ENCODE data around the gene CLASP1. TPM values are rescaled to one million over a fixed set of nuclear protein-coding genes. Genes with fewer than 3 reads are reported as not detected.

The CLASP1 gene
- total RNA-seq, 2 experiments from 2014 or later, result 58.0 to 58.5 TPM

- H3K4me1 ChIP-seq (ENCODE audit: insufficient read depth, low read length), result peaks cover 6% of the 10 kb centered on the region
- intact Hi-C loops (cut with DNase I, micrococcal nuclease), result no loop called here
- no peak for DNase-seq
- POLR2A ChIA-PET, result interaction anchor here (0.9 to 1.9 kb wide), 2 partner anchors 9 to 67 kb away, joined by 3 to 7 read pairs; partner anchors contain the start of gene RNU4ATAC
- CTCF ChIA-PET, result interaction anchor here (1.9 kb wide), 1 partner anchor 179 kb away, joined by 5 read pairs; no protein-coding TSS in a partner anchor
- peak overlapping the region; percentile 6 for H3K4me3 ChIP-seq (ENCODE audit: low read length)
- Mint-ChIP-seq H3K27me3 (no peaks in the 10 kb centered on the region), H3K36me3 (ENCODE audit: low read depth) (no peaks in the 10 kb centered on the region), H3K4me3 (peak overlapping the region; percentile 2), H3K27ac (no peak overlapping the region), H3K4me1 (ENCODE audit: low read depth) (peaks cover 27% of the 10 kb centered on the region), H3K9me3 (no peaks in the 10 kb centered on the region)
- no peaks in the 10 kb centered on the region for H3K36me3 ChIP-seq (ENCODE audit: insufficient read depth, low read length)
- ATAC-seq (ENCODE audit: poor library complexity), result no peak
- no peaks in the 10 kb centered on the region for H3K27me3 ChIP-seq (ENCODE audit: control insufficient read depth in 1 of 2, insufficient read depth in 2 of 2, low read length in 2 of 2)
- no peaks in the 10 kb centered on the region for H3K9me3 ChIP-seq (ENCODE audit: control insufficient read depth in 1 of 2, insufficient read depth in 1 of 2, low read length in 2 of 2)
- no peak overlapping the region for H3K27ac ChIP-seq (ENCODE audit: low read depth in 1 of 2, low read length in 2 of 2)
- TF ChIP-seq, protein P1, sequence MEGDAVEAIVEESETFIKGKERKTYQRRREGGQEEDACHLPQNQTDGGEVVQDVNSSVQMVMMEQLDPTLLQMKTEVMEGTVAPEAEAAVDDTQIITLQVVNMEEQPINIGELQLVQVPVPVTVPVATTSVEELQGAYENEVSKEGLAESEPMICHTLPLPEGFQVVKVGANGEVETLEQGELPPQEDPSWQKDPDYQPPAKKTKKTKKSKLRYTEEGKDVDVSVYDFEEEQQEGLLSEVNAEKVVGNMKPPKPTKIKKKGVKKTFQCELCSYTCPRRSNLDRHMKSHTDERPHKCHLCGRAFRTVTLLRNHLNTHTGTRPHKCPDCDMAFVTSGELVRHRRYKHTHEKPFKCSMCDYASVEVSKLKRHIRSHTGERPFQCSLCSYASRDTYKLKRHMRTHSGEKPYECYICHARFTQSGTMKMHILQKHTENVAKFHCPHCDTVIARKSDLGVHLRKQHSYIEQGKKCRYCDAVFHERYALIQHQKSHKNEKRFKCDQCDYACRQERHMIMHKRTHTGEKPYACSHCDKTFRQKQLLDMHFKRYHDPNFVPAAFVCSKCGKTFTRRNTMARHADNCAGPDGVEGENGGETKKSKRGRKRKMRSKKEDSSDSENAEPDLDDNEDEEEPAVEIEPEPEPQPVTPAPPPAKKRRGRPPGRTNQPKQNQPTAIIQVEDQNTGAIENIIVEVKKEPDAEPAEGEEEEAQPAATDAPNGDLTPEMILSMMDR (IDR thresholded peaks at IDR 0.05), result no peak
Observed at GRCh38 chr2:121539750-121540469, 109.4 kb downstream of the CLASP1 start.

DNA sequence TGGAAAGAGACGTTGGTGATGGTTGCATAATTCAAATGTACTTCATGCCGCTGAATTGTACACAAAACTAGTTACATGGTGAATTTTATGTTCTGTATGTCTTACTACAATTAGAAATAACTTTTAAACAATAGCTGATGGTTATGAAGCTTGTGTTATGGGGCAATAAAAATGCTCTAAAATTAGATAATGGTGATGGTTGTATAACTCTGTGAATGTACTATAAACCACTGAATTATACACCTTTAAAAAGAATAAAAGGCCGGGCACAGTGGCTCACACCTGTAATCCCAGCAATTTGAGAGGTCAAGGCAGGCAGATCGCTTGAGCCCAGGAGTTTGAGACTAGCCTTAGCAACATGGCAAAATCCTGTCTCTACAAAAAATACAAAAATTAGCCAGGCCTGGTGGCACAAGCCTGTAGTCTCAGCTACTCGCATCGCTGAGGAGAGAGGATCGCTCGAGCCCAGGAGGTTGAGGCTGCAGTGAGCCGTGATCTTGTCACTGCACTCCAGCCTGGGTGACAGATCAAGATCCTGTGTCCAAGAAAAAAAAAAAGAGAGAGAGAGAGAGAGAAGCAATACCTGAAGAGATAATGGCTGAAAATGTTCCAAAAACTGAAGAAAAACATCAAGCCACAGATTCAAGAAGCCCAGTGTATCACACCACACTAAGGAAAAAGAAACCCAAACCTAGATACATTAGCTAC lies 112.3 kb downstream of the CLASP1 start:
- H3K36me3 Mint-ChIP-seq (ENCODE audit: low read depth), result no peaks in the 10 kb centered on the region
- peaks cover 38% of the 10 kb centered on the region for H3K4me1 Mint-ChIP-seq (ENCODE audit: low read depth)
- no peaks in the 10 kb centered on the region for H3K9me3 ChIP-seq (ENCODE audit: control insufficient read depth in 1 of 2, insufficient read depth in 1 of 2, low read length in 2 of 2)
- H3K4me3 ChIP-seq (ENCODE audit: low read length), result no peak overlapping the region
- no peak overlapping the region for H3K27ac ChIP-seq (ENCODE audit: low read depth in 1 of 2, low read length in 2 of 2)
- H3K4me3 Mint-ChIP-seq, result no peak overlapping the region
- no peaks in the 10 kb centered on the region for H3K27me3 ChIP-seq (ENCODE audit: control insufficient read depth in 1 of 2, insufficient read depth in 2 of 2, low read length in 2 of 2)
- ATAC-seq (ENCODE audit: poor library complexity) (no peak), DNase-seq (no peak)
- intact Hi-C loops (cut with DNase I, micrococcal nuclease), result no loop called here
- TF ChIP-seq, protein P1 (IDR thresholded peaks at IDR 0.05), result no peak
- CTCF ChIA-PET, result interaction anchor here (0.5 kb wide), 1 partner anchor 20 kb away, joined by 3 read pairs; no protein-coding TSS in a partner anchor
- peaks cover 6% of the 10 kb centered on the region for H3K4me1 ChIP-seq (ENCODE audit: insufficient read depth, low read length)
- POLR2A ChIA-PET, result interaction anchor here (0.6 to 0.9 kb wide), 2 partner anchors 113 to 1427 kb away, joined by 3 to 4 read pairs; partner anchors contain the start of gene CLASP1
- H3K9me3 Mint-ChIP-seq, result no peaks in the 10 kb centered on the region
- no peaks in the 10 kb centered on the region for H3K27me3 Mint-ChIP-seq
- H3K36me3 ChIP-seq (ENCODE audit: insufficient read depth, low read length), result no peaks in the 10 kb centered on the region
- peak overlapping the region; percentile 62 for H3K27ac Mint-ChIP-seq

GRCh38 chr2:121536347-121536746 lies 112.9 kb downstream of the CLASP1 start:
- ATAC-seq (ENCODE audit: poor library complexity) (no peak), DNase-seq (no peak)
- no peaks in the 10 kb centered on the region for H3K36me3 ChIP-seq (ENCODE audit: insufficient read depth, low read length)
- H3K27me3 Mint-ChIP-seq, result no peaks in the 10 kb centered on the region
- CTCF ChIA-PET, result interaction anchor here (0.5 kb wide), 1 partner anchor 19 kb away, joined by 3 read pairs; no protein-coding TSS in a partner anchor
- no peak overlapping the region for H3K4me3 ChIP-seq (ENCODE audit: low read length)
- peaks cover 11% of the 10 kb centered on the region for H3K4me1 ChIP-seq (ENCODE audit: insufficient read depth, low read length)
- no peaks in the 10 kb centered on the region for H3K9me3 Mint-ChIP-seq
- intact Hi-C loops (cut with DNase I, micrococcal nuclease), result no loop called here
- H3K9me3 ChIP-seq (ENCODE audit: control insufficient read depth in 1 of 2, insufficient read depth in 1 of 2, low read length in 2 of 2), result no peaks in the 10 kb centered on the region
- H3K27ac ChIP-seq (ENCODE audit: low read depth in 1 of 2, low read length in 2 of 2), result no peak overlapping the region
- POLR2A ChIA-PET, result no interaction called here
- no peaks in the 10 kb centered on the region for H3K36me3 Mint-ChIP-seq (ENCODE audit: low read depth)
- H3K4me1 Mint-ChIP-seq (ENCODE audit: low read depth), result peaks cover 42% of the 10 kb centered on the region
- H3K4me3 Mint-ChIP-seq, result no peak overlapping the region
- TF ChIP-seq, protein P1 (IDR thresholded peaks at IDR 0.05), result no peak
- H3K27me3 ChIP-seq (ENCODE audit: control insufficient read depth in 1 of 2, insufficient read depth in 2 of 2, low read length in 2 of 2), result no peaks in the 10 kb centered on the region
- peak overlapping the region; percentile 62 for H3K27ac Mint-ChIP-seq

Measured in CD4-positive, alpha-beta T cell (primary cell).